ENCODE results near the gene ARID5B.

ARID5B gene

GRCh38 chr10:61993711-61994401 is 92.4 kb downstream of the ARID5B start (continued):
- no peak for TF ChIP-seq REST (tag by site-specific recombination; IDR thresholded peaks at IDR 0.05)
- no peak for TF ChIP-seq ZNF157 (tag by site-specific recombination; IDR thresholded peaks at IDR 0.05)
- TF ChIP-seq ZNF658 (tag by site-specific recombination; IDR thresholded peaks at IDR 0.05), result no peak
- no peak for TF ChIP-seq ZFP37 (tag by site-specific recombination; IDR thresholded peaks at IDR 0.05)
- 0 out of 2 replicates have a peak, but pooled peaks have one; percentile 22 for TF ChIP-seq PRDM4 (tag by site-specific recombination; IDR thresholded peaks at IDR 0.05)
- 0 out of 2 replicates have a peak, but pooled peaks have one; percentile 37 for TF ChIP-seq KLF10 (tag by site-specific recombination; IDR thresholded peaks at IDR 0.05)
- TF ChIP-seq YY1 (tag by site-specific recombination; IDR thresholded peaks at IDR 0.05), result no peak
- TF ChIP-seq ZNF518A (tag by site-specific recombination; conservative IDR thresholded peaks at IDR 0.05; ENCODE audit: low read depth), result no peak
- TF ChIP-seq ZNF664 (tag by site-specific recombination; IDR thresholded peaks at IDR 0.05), result no peak
- TF ChIP-seq ZSCAN18 (tag by site-specific recombination; IDR thresholded peaks at IDR 0.05), result no peak
- no peak for TF ChIP-seq AEBP2 (tag by site-specific recombination; IDR thresholded peaks at IDR 0.05; ENCODE audit: borderline replicate concordance)
- no peak for TF ChIP-seq ZNF585B (tag by site-specific recombination; IDR thresholded peaks at IDR 0.05)

Measured in HEK293 (cell line).